Lung (tissue), 12 donors: Measurements from ENCODE around the gene PRR7. TPM values are rescaled to one million over a fixed set of nuclear protein-coding genes. Genes with fewer than 3 reads are reported as not detected.

Experiments used
- ATAC-seq: fragments of 200-7000 bp; cut with Tn5 transposase; one replicate; pipeline ENCODE4 v1.9.1; 2020; ENCODE audit warnings: moderate number of reproducible peaks; ENCODE audit not compliant: insufficient read depth, low FRiP score
- DNase-seq, 3 donors: peaks; one replicate each; pipeline ENCODE4 v3.0.0-alpha.2; 2013 to 2017
- H3K27ac ChIP-seq, 2 donors: one replicate each; pipeline ENCODE4 v1.5.1; 2013; ENCODE audit warnings: mild to moderate bottlenecking in 2 of 2, moderate library complexity in 2 of 2, control low read depth in 1 of 2, inconsistent platforms in 1 of 2, low read depth in 1 of 2, low read length in 1 of 2
- H3K27me3 ChIP-seq, 3 donors: one replicate each; pipeline ENCODE4 v1.5.1; 2013; ENCODE audit warnings: low read length in 2 of 3; ENCODE audit not compliant: control insufficient read depth in 3 of 3, insufficient read depth in 3 of 3
- H3K36me3 ChIP-seq, 4 donors: one replicate each; pipeline ENCODE4 v1.5.1; 2013; ENCODE audit warnings: low read length in 4 of 4, mild to moderate bottlenecking in 1 of 4, moderate library complexity in 1 of 4; ENCODE audit not compliant: control insufficient read depth in 4 of 4, insufficient read depth in 4 of 4
- H3K4me1 ChIP-seq, 5 donors: one replicate each; pipeline ENCODE4 v1.5.1; 2013; ENCODE audit warnings: low read length in 5 of 5, mild to moderate bottlenecking in 2 of 5, moderate library complexity in 1 of 5; ENCODE audit not compliant: control insufficient read depth in 5 of 5, insufficient read depth in 5 of 5
- H3K4me3 ChIP-seq: one replicate; pipeline ENCODE4 v1.5.1; 2013; ENCODE audit warnings: mild to moderate bottlenecking, control low read depth, moderate library complexity
- H3K9ac ChIP-seq, 2 donors: one replicate each; pipeline ENCODE4 v1.5.1; 2013; ENCODE audit warnings: low read length in 2 of 2, control low read depth in 1 of 2; ENCODE audit not compliant: insufficient read depth in 1 of 2
- H3K9me3 ChIP-seq, 4 donors: one replicate each; pipeline ENCODE4 v1.5.1; 2013; ENCODE audit warnings: low read length in 3 of 4, mild to moderate bottlenecking in 1 of 4, moderate library complexity in 1 of 4; ENCODE audit not compliant: control insufficient read depth in 4 of 4, insufficient read depth in 3 of 4
- WGBS, 2 donors: extraction: QIAGEN DNeasy Blood & Tissue Kit; methylation state at CpG; one replicate each; pipeline ENCODE4 v1.1.7; 2013; 5-methylcytosine and 5-hydroxymethylcytosine counted together
- polyA plus RNA-seq, 2 donors: library from polyadenylated mRNA; stranded (reverse); fragments of 200-250 nt; gene quantifications; one replicate each; pipeline ENCODE4 v1.2.1, GENCODE V29; 2013
- total RNA-seq, 2 donors: library from RNA; depleted of rRNA in 1 of 2; stranded (reverse); fragments of >200 nt in 1 of 2; gene quantifications; one replicate each; pipeline ENCODE4 v1.2.1, GENCODE V29; 2014 to 2021
- TF ChIP-seq, protein P1 (sequence below): IDR thresholded peaks from 2 replicates; pipeline ENCODE4 v1.5.1; 2012; ENCODE audit warnings: mild to moderate bottlenecking; ENCODE audit errors: control extremely low read depth, extremely low read depth
- donor health status: control.
- donor health status: control.
- donor health status: Bipolar disorder and iron deficiency.
- donor health status: healthy.
- donor health status: DM: yes; HTN: yes; CAD: no.

PRR7 gene
- total and polyA plus RNA-seq, 4 donors = 1.9 to 7.2 (median 4.0) TPM

DNA sequence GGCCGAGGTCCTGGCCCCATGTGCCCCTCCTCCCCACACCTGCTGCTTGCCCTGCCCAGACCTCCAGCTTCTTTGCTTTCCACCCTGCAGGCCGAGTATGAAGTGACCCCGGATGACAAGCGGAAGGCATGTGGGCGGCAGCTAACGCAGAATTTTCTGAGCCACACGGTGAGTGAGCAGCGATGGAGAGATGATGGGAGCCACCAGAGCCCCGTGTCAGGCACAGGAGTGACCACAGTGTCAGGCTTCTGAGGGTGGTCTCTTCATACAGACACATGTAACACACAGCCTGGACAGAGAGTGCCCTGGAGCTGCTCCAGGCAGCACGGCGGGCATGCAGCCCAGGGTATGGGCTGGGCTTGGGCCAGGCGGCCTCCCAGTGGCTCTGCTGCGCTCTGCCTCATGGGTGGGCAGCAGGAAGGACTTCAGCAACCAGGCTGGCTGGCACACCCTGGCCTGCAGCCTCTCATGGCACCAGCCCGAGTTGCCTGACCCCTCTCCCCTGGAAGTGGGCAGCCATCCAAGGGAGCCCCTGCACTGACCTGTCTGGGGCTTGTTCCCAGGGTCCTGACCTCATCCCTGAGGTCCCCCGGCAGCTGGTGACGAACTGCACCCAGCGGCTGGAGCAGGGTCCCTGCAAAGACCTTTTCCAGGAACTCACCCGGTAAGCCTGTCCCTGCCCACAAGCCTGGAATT, 14.3 kb upstream of the PRR7 start:
- TF ChIP-seq, protein P1, sequence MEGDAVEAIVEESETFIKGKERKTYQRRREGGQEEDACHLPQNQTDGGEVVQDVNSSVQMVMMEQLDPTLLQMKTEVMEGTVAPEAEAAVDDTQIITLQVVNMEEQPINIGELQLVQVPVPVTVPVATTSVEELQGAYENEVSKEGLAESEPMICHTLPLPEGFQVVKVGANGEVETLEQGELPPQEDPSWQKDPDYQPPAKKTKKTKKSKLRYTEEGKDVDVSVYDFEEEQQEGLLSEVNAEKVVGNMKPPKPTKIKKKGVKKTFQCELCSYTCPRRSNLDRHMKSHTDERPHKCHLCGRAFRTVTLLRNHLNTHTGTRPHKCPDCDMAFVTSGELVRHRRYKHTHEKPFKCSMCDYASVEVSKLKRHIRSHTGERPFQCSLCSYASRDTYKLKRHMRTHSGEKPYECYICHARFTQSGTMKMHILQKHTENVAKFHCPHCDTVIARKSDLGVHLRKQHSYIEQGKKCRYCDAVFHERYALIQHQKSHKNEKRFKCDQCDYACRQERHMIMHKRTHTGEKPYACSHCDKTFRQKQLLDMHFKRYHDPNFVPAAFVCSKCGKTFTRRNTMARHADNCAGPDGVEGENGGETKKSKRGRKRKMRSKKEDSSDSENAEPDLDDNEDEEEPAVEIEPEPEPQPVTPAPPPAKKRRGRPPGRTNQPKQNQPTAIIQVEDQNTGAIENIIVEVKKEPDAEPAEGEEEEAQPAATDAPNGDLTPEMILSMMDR = no peak
- no peaks in the 10 kb centered on the region for H3K27me3 ChIP-seq
- WGBS, 2 donors = 85 to 86% methylated on average over 17 to 18 of the region's 18 CpGs
- peaks cover 0 to 19% (median 7%) of the 10 kb centered on the region in 5 donors for H3K4me1 ChIP-seq
- H3K9me3 ChIP-seq = no peaks in the 10 kb centered on the region
- no peak for DNase-seq
- no peak overlapping the region for H3K9ac ChIP-seq
- H3K36me3 ChIP-seq = peaks cover 0 to 64% (median 20%) of the 10 kb centered on the region in 4 donors
- H3K4me3 ChIP-seq = no peak overlapping the region
- no peak for ATAC-seq
- no peak overlapping the region for H3K27ac ChIP-seq

DNA sequence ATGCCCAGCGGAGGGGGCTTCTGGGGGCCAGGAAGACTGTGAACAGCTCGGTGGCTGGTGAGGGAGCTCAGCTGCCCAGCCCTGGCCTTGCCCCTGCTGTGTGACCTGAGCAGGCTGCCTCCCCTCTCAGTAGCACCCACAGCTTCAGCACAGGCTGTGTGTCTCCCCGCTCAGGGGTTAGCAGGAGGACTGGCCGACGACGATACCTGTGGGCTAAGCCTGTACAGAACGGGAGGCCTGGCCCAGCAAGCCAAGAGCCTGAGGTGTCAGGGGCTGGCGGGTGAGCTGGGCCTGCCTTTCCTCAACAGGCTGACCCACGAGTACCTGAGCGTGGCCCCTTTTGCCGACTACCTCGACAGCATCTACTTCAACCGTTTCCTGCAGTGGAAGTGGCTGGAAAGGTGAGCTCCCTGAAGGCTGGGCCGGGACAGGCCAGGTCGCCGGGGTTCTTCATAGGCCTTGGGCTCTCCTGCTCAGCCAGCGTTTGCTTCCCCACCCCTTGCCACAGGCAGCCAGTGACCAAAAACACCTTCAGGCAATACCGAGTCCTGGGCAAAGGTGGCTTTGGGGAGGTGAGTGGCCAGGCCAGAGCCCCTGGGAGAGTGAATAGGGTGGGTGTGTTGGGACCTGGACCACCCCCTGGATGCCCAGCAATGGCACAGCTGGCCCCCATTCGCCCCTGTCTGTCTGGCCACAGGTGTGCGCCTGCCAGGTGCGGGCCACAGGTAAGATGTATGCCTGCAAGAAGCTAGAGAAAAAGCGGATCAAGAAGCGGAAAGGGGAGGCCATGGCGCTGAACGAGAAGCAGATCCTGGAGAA, 13.6 kb upstream of the PRR7 start:
- TF ChIP-seq, protein P1 = no peak
- ATAC-seq = no peak
- H3K4me3 ChIP-seq = no peak overlapping the region
- peaks cover 0 to 12% (median 0%) of the 10 kb centered on the region in 5 donors for H3K4me1 ChIP-seq
- DNase-seq = no peak
- no peak overlapping the region for H3K9ac ChIP-seq
- no peak overlapping the region for H3K27ac ChIP-seq
- peaks cover 0 to 66% (median 26%) of the 10 kb centered on the region in 4 donors for H3K36me3 ChIP-seq
- H3K27me3 ChIP-seq = no peaks in the 10 kb centered on the region
- H3K9me3 ChIP-seq = no peaks in the 10 kb centered on the region
- 92 to 95% methylated on average over 25 of the region's 25 CpGs for WGBS, 2 donors

DNA sequence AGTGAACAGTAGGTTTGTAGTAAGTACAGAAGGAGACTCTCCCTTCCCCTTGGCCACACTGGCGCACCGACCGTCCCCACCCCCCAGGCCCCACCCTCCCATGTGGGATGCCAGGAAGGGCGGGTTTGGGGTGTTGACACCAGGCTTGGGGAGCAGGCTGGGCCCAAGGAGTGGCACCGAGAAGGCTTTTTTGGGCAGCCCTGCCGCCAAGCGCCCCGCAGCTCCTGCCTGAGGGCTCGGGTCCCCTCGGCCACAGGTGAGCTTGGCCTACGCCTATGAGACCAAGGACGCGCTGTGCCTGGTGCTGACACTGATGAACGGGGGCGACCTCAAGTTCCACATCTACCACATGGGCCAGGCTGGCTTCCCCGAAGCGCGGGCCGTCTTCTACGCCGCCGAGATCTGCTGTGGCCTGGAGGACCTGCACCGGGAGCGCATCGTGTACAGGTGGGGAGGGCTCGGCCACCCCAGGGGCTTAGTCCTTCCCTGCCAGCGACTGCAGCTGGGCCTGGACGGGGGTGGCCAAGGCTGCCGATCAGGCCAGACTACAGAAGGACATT, 12.9 kb upstream of the PRR7 start:
- no peak for ATAC-seq
- TF ChIP-seq, protein P1 = no peak
- H3K4me3 ChIP-seq = no peak overlapping the region
- no peak for DNase-seq
- H3K4me1 ChIP-seq = peaks cover 0 to 9% (median 0%) of the 10 kb centered on the region in 5 donors
- H3K27ac ChIP-seq = no peak overlapping the region
- H3K36me3 ChIP-seq = peaks cover 0 to 69% (median 28%) of the 10 kb centered on the region in 4 donors
- no peaks in the 10 kb centered on the region for H3K27me3 ChIP-seq
- H3K9me3 ChIP-seq = no peaks in the 10 kb centered on the region
- WGBS, 2 donors = 88 to 93% methylated on average over 29 of the region's 29 CpGs
- H3K9ac ChIP-seq = no peak overlapping the region
